SK-N-DZ (cell line): Measurements from ENCODE around the gene DSCAML1.
A peak's percentile ranks its signal among the peaks of the same experiment; 100 is the strongest.
"Not testable (repeated sequence)": the region's sequence is repeated elsewhere in the genome, so short reads cannot be mapped to it uniquely, and the experiment has no call there.

Experiments used
- DNase-seq: peaks from one replicate; pipeline ENCODE4 v3.0.0-alpha.2; 2015; ENCODE audit warnings: low spot score

DSCAML1 gene

DNA sequence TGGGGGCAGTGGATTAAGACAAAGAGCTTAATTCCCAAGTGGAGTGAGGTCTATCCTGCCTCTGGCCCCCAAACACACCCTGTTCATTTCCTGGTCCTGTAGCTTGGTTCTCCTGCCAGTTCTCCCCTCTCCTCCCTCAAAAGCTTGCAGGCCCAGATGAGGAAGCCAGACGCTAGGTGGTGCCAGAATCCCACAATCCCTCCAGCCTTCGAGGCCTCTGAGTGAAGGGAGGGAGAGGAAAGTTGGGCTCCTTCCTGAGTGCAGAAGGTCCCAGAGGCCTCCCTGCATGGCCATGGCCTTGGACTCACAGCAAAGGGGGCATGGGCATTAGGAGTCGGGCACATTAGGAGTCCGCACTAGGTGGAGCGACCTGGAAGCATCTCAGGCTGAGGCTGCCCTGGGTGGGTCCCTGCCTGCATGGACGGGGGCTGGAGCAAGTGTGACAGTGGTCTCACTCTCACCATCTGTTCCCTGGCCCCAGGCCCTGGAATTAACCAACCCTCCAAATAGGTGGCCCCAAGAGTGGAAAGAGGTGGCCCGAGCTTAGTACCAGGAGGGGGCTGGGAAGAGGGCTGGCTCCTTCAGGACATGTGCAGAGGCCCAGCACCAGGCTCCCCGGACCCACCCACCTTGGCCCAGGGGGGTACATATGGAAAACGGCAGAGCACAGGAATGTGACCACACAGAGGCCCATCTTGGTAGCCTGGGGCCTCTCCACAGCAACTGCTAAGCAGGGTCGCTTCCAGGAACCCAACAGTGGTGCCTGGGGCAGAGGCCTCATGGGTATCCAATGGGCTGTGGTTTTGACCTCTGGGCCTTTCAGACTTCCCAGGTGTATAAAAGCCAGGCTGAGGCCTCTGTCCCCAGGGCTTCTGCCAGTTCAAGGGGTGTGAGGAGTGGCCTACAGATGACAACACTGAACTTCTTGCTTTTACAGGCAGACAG lies 22.4 kb upstream of the DSCAML1 start:
- DNase-seq = peak; percentile 63

DNA sequence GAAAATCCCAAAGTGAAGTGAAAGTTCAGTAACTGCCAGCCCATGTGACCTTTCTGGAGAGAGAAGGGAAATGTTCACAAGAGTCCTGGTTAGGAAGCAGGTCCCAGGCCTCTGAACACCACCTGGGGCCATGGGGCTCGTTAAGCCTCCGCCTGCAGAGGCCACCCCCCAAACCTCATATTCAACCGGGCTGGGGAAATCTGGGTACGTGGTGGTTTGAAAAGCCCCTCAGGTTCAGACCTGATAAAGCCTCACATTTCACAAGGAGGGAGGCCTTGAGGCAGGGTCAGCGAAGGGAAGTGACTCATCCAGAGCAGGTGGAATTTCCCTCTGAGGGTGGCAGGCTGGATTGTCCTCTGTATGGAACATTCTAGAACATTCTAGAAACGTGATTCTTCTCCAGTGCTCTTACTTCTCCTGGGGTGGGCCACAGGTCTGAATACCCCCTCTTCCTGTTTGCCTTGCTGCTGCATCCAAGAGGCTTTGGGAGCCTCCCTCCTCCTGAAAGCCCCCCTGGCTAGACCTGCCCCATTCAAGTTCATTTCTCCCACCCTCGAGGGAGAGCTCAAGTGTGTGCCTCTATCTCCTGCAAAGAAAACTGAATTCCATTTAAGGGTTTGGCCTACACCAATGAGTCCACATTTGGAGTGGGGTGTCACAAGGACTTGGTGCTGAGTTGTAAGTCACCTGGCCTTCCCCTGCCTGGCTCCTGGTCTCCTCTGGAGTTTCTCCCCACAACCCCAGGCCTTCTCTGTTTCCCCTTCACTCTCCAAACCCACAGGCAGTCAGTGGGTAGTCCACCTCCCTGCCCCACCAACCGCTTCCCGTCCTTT lies 21.2 kb upstream of the DSCAML1 start:
- no peak for DNase-seq

DNA sequence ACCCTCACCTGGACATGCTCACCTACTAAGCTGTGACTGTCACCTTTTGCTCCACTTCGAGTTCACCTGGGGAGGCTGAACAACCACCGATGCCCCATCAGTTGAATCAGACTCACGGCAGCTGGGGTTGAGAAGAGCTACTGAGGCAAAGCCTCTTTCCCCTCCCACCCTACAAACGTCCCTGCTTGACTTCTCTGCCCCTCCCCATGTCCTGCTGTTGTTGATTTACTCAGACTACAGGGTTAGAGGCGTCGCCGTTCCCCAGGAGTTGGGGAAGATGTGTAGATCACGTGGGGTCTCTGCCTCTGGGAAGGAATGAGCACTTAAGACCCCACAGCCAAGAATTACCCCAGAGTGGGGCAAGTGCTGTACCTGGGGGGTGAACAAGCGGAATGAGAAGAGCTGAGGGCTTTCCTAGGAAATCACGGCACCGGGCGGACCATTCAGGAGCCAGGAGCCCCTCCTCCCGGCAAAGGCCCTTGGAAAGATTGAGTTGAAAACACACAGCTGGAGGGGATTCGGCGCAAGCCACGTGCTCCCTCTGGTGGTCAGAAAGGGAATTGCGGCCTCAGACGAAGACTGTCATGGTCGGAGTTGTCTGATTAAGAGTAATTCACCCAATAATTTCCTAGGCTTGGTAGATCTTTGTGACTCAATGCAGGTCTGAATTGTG lies 20.5 kb upstream of the DSCAML1 start:
- peak; percentile 51 for DNase-seq

DNA sequence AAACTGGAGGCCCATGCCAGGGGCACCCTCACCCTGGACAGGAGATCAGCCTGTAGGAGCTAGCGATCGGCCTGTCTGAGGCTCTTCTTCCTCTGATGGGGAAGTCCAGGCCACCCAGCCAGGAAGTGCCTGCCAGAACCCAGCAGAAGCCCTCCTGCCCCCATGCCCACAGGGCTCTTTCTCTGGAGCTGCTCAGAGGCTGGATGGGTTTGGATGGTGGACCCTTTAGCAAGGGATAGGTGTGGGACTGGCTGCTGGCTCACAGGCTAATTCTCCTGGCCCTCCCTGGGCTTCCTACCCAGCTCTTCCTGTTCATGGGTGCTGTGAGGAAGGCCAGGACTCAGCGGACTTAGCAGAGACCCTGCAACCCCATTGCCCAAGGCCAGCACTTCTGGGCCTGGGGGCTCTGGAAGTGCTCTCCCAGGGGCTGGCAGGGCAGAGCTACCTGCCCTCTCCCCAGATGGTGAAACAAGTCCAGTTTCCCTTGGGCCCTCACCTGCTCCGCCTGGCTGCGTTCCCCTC lies 19.9 kb upstream of the DSCAML1 start:
- DNase-seq = no peak

DNA sequence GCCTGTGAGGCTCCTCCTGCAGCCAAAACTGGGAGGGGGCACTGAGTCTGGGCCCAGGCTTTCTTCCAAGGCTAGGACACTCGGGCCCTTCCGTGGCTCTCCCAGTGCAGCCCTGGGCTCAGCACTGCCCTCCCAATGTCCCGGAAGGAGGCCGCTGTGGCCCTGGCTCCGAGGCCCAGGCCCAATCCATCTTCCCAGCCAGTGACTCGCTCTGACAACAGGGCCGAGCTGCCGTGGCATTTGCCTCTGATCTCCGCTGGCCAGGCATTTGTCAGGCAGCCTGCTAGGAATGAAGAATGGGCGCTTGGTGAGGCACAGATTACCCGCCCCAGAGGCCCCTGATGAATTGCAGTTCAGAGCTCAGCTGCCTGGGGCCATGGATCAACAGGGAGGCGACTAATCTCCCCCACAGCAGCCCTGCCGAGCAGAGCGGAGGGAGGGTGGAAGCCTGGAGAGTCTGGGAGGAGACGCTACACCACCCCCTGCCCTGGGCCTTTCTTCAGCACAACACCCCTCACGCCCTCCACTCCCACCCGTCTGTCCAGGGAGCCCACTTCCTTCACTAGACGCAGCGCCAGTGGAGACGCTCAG lies 19.2 kb upstream of the DSCAML1 start:
- no peak for DNase-seq

DNA sequence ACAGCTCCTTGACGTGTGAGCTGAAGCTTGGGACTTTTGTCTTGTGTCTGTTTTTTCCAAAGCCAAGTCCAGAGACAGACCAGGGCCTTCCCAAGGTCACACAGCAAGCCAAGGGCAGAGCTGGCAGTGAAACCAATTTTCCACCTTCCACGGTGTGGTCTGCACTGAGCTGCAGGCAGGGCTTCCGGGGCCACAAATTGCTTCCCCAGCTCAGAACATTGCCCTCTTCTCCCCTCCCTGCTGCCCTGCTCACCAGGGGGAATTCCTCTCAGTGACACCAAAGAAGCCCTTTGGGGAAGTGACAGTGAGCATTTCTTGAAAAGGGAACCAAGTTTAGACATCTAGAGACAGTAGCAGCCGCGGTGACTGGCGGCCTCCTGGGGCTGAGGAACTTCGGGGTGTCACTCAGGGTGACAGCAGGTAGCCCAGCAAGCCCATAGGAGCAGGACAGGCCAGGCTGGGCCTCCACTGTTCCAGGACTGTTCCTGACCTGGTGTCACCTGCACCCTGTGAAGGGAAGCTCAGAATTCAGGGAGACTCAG lies 18.3 kb upstream of the DSCAML1 start:
- DNase-seq = no peak

DNA sequence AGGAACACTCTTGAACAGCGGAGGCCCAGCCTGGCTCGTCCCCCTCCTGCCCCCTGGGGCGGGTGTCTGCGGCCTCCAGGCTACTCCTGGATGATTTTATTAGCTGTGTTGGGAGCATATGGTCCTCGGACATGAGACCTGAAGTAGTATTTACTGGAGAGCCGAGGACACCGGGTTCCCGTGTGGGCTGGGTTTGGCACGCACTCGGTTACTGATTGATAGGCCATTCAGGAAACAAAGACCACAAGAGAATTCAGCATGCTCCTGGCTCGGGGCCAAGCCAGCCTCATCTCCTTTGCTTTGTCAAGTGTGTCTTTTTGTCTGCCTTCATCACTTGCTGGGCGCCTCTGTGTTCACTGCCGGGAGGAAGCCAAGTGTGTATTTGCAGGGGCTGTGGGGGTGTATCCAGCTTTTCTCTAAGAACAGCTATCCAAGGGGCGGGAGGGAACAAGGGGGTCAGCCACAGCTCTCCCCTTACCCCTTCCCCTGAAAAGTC lies 17.8 kb upstream of the DSCAML1 start:
- no peak for DNase-seq

DNA sequence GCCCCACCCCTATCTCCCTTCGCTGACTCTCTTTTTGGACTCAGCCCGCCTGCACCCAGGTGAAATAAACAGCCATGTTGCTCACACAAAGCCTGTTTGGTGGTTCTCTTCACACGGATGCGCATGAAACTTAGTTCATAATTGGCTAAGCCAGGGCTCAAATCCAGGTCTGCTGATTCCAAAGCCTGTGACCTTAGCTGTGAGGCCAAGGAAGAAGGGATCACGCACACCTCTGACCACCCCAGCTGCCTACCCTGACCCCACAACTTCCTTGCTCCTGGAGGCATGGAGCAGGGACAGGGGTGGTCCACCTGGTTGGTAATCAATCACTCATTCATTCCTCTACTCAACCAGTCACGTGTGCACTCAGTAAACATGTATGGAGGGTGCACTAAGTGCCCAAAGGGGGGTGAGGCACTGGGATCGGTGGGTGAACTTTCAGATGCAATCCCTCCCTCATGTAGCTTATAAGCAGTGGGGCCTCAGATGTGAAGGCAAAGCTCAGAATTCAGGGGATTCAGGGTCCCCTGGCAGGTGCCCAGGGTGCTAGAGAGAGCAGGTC lies 17.3 kb upstream of the DSCAML1 start:
- no peak for DNase-seq

DNA sequence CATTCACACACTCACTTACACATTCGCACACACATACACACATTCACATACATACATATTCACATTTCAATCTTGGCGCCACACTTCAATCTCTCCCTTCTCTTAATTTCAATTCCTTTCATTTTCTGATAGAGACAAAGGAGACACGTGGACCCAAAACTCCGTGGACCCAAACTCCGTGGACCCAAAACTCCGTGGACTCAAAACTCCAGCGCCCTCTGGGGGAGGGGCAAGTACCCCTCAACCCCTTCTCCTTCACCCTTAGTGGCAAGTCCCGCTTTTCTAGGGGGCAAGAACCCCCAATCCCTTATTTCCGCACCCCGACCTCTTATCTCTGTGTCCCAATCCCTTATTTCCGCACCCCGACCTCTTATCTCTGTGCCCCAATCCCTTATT lies 13.0 kb upstream of the DSCAML1 start:
- not testable (repeated sequence) for DNase-seq

DNA sequence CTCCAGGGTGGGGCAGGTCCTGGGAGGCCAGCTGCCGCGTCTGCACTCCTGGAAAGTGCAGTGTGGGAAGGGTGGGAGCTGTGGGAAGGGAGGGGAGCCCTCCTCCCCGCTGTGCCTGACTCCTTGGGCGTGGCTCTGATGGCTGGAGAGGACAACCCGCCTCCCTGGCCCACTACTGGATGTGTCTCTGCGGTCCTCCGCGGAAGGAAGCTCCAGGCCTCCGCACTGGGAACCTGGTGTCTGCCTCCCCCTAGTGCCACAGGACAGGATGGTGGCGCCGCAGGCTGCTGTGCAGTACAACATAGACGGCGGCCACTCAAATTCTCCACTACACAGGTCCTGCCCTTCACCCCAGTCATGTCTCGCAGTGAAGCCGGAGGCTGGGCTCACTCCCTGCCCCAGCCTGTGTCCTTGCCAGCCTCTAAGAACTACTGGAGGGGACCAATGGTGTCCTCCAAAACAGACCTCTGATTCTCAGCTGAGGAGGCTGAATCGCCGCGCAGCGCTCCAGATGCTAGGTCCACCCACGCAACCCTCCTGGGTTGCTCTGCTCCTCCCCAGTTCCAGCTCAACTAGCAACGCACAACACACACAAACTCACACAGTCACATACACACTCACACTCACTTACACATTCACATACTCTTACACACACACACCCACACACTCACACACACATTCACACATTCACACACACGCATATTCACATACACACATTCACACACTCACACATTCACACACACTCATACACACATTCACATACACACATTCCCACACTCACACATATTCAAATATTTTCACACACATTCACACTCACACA lies 12.4 kb upstream of the DSCAML1 start:
- peak; percentile 66 for DNase-seq

DNA sequence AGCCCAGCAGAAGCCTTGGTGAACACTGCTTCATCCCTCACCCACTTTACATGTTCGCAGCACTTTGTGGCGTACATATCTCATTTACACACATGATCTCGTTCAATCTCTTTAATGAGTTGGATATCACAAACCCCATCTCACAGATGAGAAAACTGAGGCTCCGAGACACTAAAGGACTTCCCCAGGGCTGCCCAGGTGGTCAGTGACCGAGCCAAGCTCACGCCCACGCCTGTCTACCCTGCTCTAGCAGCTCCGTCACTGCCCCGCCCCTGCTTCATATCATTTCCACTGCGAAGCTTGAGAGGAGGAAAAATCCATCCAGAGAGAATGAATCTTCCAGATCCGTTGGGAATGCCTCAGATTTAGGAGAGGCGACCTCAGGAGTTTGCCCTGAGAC lies 11.8 kb upstream of the DSCAML1 start:
- DNase-seq = no peak

DNA sequence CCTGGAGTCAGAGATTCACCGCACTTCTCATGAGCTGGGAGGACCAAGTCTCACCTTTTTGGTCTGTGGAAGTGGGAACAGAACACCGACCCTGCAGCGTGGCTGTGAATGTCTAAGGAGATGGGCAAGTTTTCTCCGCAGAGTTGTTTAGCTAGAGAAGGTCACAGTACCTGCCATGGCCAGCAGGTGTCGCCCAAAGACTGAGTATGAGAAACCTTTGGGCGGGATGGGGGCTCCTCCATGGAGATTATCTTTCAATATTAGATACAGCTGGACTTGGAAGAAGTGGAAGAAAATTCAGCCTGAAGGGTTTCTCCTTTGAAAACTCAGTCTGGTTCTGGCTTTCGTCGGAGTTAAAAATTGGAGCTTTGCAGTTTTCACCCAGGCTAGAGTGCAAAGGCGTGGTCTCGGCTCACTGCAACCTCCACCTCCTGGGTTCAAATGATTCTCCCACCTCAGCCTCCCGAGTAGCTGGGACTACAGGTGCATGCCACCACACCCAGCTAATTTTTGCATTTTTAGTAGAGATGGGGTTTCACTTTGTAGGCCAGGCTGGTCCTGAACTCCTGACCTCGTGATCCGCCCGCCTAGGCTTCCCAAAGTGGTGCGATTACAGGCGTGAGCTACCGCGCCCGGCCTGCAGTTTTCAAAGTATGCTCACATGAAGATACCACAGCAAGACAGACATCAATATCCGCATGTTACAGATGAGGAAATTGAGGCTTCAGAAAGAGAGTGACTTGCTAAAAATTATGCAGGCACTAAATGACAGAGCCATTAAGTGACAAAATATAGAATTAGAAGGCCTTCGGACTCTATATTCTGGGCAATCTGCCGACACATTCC lies 10.7 kb upstream of the DSCAML1 start:
- DNase-seq = peak; percentile 45

DNA sequence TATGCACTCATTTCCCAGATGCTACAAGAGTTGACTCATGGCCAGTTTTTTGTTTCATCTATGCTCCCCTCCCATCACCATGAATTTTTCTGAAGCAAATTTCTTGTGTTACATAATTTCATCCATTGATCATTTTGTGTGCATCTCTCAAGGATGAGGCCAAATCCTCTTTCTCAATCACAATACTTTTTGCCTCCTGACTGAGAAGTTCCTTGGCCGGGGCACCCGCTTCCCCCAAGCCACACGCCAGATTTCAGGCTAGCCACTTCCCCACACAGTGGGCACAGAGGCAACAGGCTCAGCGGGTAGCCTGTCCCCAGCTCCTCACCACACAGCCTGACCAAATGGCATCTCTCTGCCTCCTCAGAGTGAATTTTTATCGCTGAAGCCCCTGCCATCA lies 9.8 kb upstream of the DSCAML1 start:
- no peak for DNase-seq

DNA sequence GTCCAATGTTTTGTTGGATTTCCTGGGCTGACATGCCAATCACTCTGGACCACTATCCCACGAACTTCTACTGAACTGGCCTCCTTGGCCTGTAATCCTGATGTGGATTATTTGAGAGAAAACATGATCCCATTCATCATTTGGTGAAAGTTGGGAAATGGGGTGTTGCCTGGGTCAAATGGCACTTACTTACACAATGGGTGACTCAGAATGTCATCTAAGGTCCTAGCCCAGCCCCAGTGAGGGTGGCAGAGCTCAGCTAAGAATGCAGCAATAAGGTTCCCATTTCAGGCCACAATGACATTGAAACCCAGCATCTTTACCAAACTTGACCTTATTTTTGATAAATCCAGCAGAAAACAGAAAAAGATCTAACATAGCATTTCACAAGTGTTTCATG lies 8.0 kb upstream of the DSCAML1 start:
- no peak for DNase-seq

DNA sequence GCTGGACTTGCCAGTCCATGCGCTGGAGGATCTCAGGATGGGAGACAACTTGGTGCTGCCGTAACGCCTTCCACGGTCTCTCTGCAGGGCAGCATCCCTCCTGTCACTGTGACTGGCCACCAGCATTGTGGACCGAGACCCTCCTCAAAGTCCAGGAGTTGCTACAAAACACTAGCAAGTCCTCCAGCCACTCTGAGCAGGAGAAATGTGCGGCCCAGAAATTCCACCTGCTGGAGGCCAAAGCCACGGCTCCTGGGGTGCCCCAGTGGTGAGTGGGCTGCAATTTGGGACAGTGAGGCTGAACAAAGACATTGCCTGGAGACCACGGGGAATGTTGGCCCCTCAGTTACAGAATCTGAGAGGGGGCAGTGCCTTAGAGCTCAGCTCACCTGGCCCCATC lies 6.9 kb upstream of the DSCAML1 start:
- DNase-seq = no peak

DNA sequence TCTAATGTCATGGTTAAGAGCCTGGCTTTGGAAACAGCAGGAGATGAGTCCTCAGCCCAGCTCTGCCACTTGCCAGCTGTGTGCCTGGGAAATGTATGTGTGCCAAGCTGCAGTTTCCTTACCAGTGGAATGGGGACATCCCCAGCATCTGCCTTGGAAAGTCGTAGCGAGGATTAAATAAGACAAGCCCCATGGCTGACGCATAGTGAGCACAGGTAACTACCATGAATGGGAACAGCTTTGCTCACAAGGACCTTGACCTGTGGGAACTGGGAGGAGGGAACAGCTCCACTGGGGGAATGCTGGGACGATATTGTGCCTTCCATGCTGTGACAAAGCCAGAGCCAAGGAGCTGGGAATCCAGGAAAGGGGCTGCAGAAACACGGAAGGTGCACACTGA lies 2.6 kb upstream of the DSCAML1 start:
- DNase-seq = no peak

DNA sequence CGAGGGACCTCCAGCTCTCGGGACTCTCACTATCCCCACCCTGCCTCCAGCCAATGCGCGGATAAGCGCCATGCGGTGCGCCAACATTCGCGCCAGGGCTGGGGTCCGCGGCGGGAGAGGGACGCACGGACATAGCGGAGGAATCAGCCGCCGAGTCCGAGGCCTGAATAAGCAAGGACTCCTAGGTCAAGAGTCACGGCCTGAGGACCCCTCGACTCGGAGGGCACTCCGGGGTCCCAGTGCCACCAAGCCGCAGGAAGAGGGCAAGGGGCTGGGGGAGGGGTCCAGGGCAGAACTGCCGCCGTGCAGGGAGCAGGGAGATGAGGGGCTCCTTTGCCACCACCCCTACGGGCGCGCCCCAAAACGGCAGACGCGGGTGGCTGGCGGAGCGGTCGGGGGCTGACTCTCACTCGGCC lies 552 bp downstream of the DSCAML1 start:
- DNase-seq = no peak

DNA sequence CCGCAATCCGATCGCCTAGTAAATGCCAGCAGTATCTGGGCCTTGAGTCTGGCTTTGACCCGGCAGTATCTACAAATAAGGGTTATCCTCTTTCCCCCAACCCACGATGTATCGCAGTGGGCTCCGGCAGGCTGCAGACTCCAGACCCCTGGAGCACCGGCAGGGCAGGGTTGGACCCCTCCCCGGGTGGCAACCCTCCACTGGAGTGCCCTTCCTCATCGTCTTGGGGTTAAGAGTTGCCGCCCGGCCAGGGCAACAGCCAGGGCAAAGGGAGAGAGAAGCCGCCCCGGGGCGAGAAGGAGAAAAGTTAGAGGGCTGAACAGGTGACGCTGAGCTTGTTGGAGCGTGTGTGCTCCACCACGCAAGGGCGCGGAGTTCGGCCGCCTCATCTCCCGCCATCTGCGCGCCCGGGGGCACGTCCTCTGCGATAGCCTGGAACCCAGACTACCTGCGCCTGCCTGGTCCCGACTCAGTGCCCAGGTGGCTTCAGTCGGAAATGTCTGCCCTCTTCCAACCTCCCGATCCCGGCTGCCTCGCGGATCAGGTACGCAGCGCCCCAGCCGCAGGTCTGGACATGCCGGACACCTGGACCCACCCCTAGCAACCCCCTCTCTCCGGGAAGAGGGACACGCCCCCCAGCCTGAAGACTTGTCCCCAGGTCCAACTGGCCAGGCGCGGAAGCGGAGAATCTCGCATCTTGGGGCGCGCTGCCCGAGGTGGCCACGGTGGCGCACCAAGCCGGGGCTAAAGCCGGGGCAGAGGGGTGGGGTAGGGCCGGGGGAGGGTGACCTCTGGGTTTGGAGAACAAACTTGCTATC lies 1.2 kb downstream of the DSCAML1 start:
- no peak for DNase-seq
